Osteoblast (primary cell): ENCODE measurements around the gene NRBP1. TPM values are rescaled to one million over a fixed set of nuclear protein-coding genes. Genes with fewer than 3 reads are reported as not detected.

Experiments
- DNase-seq: peaks from one replicate; pipeline ENCODE4 v3.0.0; 2011; ENCODE audit warnings: low spot score, mixed read lengths; ENCODE audit not compliant: insufficient read length; ENCODE audit errors: missing footprints
- H2AFZ ChIP-seq: 2 replicates; pipeline ENCODE4 v1.6.0; 2011; ENCODE audit warnings: mild to moderate bottlenecking, low read length
- H3K27ac ChIP-seq: 2 replicates; pipeline ENCODE4 v1.5.1; 2011; ENCODE audit warnings: mild to moderate bottlenecking, low read depth, low read length, moderate library complexity
- H3K27me3 ChIP-seq: 2 replicates; pipeline ENCODE4 v1.6.0; 2012; ENCODE audit warnings: mild to moderate bottlenecking, control low read depth, inconsistent platforms, low read length, moderate library complexity; ENCODE audit not compliant: insufficient read depth
- H3K36me3 ChIP-seq: 2 replicates; pipeline ENCODE4 v1.5.1; 2011; ENCODE audit warnings: mild to moderate bottlenecking, low read length, control low read depth, moderate library complexity; ENCODE audit not compliant: insufficient read depth
- H3K4me1 ChIP-seq: 2 replicates; pipeline ENCODE4 v1.5.1; 2011; ENCODE audit warnings: mild to moderate bottlenecking, low read length, control low read depth, moderate library complexity; ENCODE audit not compliant: insufficient read depth
- H3K4me2 ChIP-seq: 2 replicates; pipeline ENCODE4 v1.6.0; 2011; ENCODE audit warnings: mild to moderate bottlenecking, low read length; ENCODE audit not compliant: insufficient read depth
- H3K4me3 ChIP-seq: fragments of 200-600 bp; sonication (generic); 3 replicates; pipeline ENCODE4 v1.5.1; 2012; ENCODE audit warnings: mild to moderate bottlenecking, low read length, inconsistent platforms; ENCODE audit not compliant: insufficient read depth
- H3K79me2 ChIP-seq: 2 replicates; pipeline ENCODE4 v1.6.0; 2012; ENCODE audit warnings: mild to moderate bottlenecking, low read length, control low read depth, inconsistent platforms; ENCODE audit not compliant: insufficient read depth
- H3K9me3 ChIP-seq: 2 replicates; pipeline ENCODE4 v1.5.1; 2011; ENCODE audit warnings: low read depth, low read length, control low read depth
- H4K20me1 ChIP-seq: 2 replicates; pipeline ENCODE4 v1.6.0; 2012; ENCODE audit warnings: mild to moderate bottlenecking, low read length, control low read depth; ENCODE audit not compliant: insufficient read depth
- CTCF ChIP-seq: IDR thresholded peaks from 2 replicates; pipeline ENCODE4 v1.5.1; 2011; ENCODE audit warnings: mild to moderate bottlenecking, low read depth, low read length, moderate library complexity; ENCODE audit errors: extremely low read depth
- small RNA-seq: library from RNA; depleted of rRNA; stranded (forward); fragments of <200 nt; gene quantifications from one replicate; pipeline ENCODE3, GENCODE V24; 2012
- total RNA-seq: library from RNA; depleted of rRNA; stranded (reverse); fragments of >200 nt; gene quantifications from 2 replicates; pipeline ENCODE4 v1.2.3, GENCODE V29; 2012

NRBP1 gene
- total RNA-seq, 1 donor, result 151 TPM

- Histone ChIP-seq H3K36me3 (peaks cover 13% of the 10 kb centered on the region), H3K4me1 (peaks cover 22% of the 10 kb centered on the region), H3K4me2 (peak within 1 kb of the TSS; percentile 95), H3K4me3 (peak within 1 kb of the TSS; percentile 88), H3K9me3 (no peaks in the 10 kb centered on the region), H2AFZ (peak within 1 kb of the TSS; percentile 97), H3K79me2 (peaks cover 22% of the 10 kb centered on the region), H4K20me1 (no peaks in the 10 kb centered on the region), H3K27me3 (no peaks in the 10 kb centered on the region), H3K27ac (peak within 1 kb of the TSS; percentile 73)
- DNase-seq, result peak; percentile 98
- no peak for TF ChIP-seq CTCF
Measured at GRCh38 chr2:27489498-27490397, 61.3 kb downstream of the NRBP1 start, which contains the start of gene IFT172. Gene IFT172, minus strand, starts transcription at chr2:27489743. Its CDS starts 90 bp downstream, at chr2:27489653.

Small RNA genes within 50 kb of the gene (small RNA-seq; reads per million reads assigned to genes)
- gene RNU6-986P, result not detected

Other genes starting within 250 kb of the NRBP1 start
- gene ATRAID, start 216.6 kb upstream of the NRBP1 start, total RNA-seq, result 187 and 198 TPM in 2 replicates
- 14.1 TPM in 2 replicates for gene SLC5A6, start 216.4 kb upstream of the NRBP1 start, total RNA-seq
- 28.6 and 30.8 TPM in 2 replicates for gene CAD, start 211.3 kb upstream of the NRBP1 start, total RNA-seq
- under 0.01 and 0.88 TPM in 2 replicates for gene SLC30A3, start 165.6 kb upstream of the NRBP1 start, total RNA-seq
- not detected in 2 replicates for gene DNAJC5G, start 153.2 kb upstream of the NRBP1 start, total RNA-seq
- not detected in 2 replicates for gene TRIM54, start 146.2 kb upstream of the NRBP1 start, total RNA-seq
- 0.36 and 1.2 TPM in 2 replicates for gene UCN, start 120.2 kb upstream of the NRBP1 start, total RNA-seq
- 98.8 and 112 TPM in 2 replicates for gene MPV17, start 105.5 kb upstream of the NRBP1 start, total RNA-seq
- 32.7 and 34.4 TPM in 2 replicates for gene GTF3C2, start 71.9 kb upstream of the NRBP1 start, total RNA-seq
- 19.2 and 24.2 TPM in 2 replicates for gene EIF2B4, start 58.3 kb upstream of the NRBP1 start, total RNA-seq
- 152 and 165 TPM in 2 replicates for gene SNX17, start 58.0 kb upstream of the NRBP1 start, total RNA-seq
- 6.2 and 8.3 TPM in 2 replicates for gene ZNF513, start 47.9 kb upstream of the NRBP1 start, total RNA-seq
- gene PPM1G, start 19.0 kb upstream of the NRBP1 start, total RNA-seq, result 56.6 and 65.5 TPM in 2 replicates
- under 0.01 and 0.72 TPM in 2 replicates for gene KRTCAP3, start 13.8 kb downstream of the NRBP1 start, total RNA-seq
- 33.3 and 35.5 TPM in 2 replicates for gene IFT172, start 61.1 kb downstream of the NRBP1 start, total RNA-seq
- 21.2 and 21.4 TPM in 2 replicates for gene FNDC4, start 66.6 kb downstream of the NRBP1 start, total RNA-seq
- 1.2 and 1.4 TPM in 2 replicates for gene GCKR, start 68.2 kb downstream of the NRBP1 start, total RNA-seq
- gene ZNF512, start 154.4 kb downstream of the NRBP1 start, total RNA-seq, result 21.4 and 21.8 TPM in 2 replicates
- gene CCDC121, start 200.4 kb downstream of the NRBP1 start, total RNA-seq, result 1.1 and 1.2 TPM in 2 replicates
- 27.5 and 33.0 TPM in 2 replicates for gene GPN1, start 200.4 kb downstream of the NRBP1 start, total RNA-seq
- gene SUPT7L, start 235.0 kb downstream of the NRBP1 start, total RNA-seq, result 44.2 and 50.3 TPM in 2 replicates
- 24.8 and 27.9 TPM in 2 replicates for gene SLC4A1AP, start 235.3 kb downstream of the NRBP1 start, total RNA-seq